Measurements from ENCODE around the gene RAB14.

RAB14 gene

DNA sequence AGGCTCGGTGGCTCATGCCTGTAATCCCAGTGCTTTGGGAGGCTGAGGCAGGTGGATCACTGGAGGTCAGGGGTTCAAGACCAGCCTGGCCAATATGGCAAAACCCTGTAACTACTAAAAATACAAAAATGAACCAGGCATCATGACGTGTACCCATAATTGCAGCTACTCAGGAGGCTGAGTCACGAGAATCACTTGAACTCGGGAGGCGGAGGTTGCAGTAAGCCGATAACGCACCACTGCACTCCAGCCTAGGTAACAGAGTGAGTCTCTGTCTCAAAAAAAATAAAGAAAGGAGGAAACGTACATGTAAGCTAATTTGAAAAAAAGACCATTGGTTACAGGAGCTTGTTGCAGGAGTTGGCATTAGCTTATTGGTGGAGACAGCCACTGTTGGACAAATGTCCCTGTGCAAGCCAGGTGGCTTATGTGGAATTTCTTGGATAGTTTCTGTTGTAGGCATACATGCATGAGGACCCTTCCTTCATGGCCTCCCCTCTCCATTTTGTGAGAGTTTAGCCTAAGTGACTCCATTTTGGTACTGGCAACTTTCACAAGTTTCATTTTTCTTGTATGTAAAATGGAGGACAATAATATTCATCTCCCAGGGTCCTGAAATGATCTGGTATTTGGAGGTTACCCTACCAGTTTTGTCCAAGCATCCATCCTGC lies 16.8 kb upstream of the RAB14 start:
- DNase-seq = no peak

DNA sequence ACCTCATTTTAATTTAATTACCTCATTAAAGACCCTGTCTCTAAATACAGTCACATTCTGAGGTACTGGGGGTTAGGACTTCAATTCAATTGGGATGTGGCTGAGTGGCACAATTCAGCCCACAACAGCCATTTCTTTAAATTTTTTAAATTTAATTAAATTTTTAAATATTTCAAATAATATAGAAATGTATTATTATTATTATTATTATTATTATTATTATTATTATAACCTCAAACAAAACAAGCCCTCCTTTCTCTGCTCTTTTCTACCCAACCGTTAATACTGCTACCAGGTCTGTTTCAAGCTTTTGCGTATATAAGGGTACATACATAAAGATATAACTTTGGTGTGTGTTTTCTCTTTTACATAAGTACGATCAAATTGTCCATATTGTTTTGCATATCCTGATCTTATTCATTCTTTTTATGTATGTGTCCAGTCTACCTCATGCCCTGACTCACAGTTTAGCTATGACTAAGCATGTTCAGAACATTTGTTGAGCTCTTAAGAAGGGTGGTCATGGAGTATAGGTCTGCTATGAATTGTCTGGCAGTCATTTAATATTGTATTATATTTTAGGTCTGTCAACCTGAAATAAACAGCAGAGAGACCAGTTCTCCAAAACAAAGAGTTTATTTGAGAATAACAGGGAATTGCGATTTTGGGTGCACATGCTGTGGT lies 16.1 kb upstream of the RAB14 start:
- no peak for DNase-seq

DNA sequence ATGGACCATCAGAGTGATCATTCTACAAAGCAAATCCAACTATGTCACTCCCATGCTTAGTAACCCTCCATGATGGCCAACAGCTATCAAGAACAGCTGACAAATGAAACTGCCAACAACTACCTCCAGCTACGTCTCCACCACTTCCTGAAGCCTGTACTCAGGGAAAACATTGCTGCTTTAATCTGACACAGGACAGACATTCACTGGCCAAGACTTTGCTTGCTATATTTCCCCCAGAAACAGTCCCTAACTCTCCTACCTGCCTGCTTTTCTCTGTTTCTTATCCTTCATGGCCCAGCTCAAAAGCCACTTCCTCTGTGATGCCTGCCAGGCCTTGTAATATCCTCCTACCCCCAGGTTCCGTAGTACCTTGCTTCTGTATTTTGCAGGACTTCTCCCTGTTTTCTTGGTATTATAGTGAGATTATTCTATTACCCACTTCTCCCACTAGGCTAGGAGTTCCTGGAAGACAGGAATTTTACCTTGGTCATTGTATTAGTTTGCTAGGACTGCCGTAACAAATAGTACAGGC lies 14.7 kb upstream of the RAB14 start:
- no peak for DNase-seq

DNA sequence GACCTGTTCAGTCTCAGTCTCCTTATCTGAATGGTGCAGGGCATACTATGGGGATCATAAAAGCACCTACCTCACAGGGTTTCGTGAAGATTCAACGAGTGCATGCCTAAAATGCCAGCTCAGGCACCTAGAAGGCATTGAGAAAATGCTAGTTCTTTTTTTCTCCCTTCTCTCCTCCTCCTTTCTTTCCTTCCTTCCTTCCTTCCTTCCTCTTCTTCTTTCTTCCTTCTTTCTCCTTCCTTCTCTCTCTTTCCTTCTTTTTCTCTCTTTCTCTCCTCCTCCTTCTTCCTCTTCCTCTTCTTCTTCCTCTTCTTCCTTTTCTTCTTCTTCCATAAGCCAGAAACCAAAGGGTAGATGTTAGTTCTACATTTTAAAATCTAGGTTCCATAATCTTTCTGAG lies 12.3 kb upstream of the RAB14 start:
- DNase-seq = no peak

DNA sequence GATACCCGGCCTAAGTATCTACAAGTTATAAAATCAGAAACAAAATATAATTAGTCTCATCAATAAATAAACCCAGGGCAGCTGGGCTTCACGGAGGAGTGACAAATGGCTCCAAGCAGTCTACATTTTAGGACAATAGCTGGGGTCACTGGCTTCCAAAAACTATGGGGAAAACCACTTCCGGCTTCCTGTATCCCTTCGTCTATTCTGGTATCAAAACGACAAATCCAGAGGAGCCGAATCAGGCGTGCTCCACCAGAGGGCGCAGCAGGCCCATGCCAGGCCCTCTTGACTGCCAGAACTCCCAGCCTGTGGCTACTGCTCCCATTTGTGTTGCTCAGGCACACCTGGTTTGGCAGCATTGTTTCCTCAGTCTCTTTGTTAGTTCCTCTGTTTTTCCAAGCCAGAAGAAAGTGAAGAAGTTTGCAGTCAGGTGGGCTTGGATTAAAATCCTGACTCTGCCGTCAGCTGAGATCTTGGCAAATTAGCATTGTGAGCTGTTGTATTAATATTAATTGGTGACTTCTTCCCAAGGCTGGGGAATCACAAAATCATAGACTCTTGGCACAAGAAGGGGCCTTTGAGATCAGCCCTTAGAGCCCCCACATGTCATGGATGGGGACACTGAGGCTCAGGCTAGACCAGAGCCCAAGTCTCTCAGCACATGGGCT lies 11.6 kb upstream of the RAB14 start:
- peak; percentile 87 to 91 for DNase-seq

DNA sequence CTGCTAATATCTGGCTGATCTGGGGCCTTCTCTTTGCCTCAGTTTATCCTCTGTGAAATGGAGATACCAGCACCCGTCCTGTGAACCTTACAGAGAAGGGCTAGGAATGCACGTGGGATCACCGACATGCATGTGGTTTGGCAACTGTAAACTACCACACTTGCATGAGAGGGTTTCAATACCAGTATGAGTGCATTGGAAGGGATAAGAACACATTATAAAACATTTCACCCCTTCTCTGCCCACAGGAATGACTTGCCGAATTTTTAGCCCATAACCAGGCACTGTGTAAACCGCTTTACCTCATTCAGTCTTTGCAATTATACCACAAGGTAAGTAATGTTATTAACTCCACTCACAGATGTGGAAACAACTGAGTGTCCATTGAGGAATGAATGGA lies 8.9 kb upstream of the RAB14 start:
- no peak for DNase-seq

DNA sequence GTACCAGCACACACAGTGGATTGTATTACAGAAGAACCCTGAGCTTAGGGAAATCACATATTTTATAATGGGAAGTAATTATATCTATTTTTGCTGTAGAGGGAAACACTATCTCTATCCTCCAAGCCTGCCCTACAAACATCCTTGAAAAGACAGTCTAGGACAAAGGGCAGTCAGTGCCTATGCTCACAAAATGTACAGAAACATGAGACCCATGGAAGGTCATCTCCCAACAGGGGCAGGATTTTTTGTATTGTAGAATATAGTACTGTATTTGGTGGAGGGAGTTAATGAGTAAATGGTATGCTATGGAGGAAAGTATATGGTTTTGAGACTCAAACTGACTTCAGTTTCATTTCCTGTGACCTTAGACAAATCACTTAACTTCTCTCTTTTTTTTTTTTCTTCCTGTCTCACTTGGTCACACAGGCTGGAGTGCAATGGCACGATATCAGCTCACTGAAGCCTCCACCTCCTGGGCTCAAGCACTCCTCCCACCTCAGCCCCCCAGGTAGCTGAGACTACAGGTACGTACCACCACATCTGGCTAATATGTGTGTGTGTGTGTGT lies 5.8 kb upstream of the RAB14 start:
- no peak for DNase-seq

DNA sequence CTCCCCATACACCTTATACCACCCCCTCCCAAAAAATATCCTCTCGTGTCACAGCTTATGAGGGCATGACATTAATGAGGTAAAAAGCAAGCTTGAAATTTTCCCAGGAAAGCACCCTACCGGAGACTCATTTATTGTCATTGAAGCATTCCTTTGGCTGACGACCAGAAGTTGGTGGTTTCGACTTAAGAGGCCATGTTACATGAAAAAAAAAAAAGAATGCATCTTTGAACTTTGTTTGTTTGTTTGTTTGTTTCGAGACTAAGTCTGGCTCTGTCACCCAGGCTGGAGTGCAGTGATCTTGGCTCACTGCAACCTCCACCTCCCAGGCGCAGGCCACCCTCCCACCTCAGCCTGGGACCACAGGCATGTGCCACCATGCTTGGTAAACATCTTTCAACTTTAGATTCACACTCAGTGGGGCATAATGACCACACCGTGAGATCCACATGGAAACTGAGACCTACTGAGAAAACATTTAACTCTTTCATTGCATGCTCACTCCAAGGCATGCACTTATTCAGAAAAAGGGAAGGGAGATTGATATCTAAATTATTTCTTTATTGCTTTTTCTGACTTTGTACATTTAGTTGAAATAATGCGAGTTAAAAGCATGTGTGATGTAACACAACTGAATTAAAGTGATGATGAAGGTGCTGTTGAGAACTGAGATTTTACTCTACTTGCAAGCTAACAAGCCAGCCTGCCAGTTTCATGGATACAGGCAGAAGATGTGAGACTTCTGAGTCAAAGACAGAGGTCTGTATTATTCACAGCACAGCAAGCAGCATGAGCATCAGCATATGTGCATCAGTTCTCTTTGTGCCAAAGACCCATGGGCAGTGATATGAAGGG lies 5.1 kb upstream of the RAB14 start:
- DNase-seq = no peak

DNA sequence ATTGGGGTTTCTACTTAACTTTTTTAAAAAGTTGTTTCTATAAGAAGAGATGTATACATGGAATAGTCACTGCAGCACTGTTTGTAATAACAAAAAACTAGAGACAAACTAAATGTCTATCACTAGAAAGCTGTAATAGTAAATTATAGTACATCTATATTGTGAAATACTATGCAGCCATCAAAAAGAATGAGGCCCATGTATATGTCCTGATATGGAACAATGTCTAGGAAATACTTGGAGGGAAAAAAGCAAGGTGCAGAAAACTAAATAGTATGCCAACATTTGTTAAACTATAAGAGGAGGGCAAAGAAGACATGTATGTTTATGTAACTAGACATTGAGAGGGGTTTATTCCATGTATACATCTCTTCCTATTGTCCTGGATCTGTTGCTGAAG lies 2.9 kb upstream of the RAB14 start:
- no peak for DNase-seq

DNA sequence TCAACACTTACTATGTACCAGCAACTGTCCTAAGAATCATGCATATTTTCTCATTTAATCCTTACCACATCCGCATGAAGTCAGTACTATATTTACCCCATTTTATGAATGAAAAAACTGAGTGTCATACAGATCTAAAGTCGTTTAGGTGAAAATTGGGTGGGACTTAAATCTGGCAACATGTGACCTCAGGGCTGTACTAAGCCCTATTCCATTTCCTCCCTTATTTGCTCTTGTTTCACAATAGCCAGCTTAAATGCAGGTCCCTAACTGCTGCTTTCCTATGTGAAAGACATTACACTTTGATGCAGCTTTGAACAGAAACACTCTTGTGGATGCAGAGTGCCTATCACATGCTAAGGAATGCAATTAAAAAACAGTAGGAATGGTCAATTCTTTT lies 2.5 kb upstream of the RAB14 start:
- no peak for DNase-seq

DNA sequence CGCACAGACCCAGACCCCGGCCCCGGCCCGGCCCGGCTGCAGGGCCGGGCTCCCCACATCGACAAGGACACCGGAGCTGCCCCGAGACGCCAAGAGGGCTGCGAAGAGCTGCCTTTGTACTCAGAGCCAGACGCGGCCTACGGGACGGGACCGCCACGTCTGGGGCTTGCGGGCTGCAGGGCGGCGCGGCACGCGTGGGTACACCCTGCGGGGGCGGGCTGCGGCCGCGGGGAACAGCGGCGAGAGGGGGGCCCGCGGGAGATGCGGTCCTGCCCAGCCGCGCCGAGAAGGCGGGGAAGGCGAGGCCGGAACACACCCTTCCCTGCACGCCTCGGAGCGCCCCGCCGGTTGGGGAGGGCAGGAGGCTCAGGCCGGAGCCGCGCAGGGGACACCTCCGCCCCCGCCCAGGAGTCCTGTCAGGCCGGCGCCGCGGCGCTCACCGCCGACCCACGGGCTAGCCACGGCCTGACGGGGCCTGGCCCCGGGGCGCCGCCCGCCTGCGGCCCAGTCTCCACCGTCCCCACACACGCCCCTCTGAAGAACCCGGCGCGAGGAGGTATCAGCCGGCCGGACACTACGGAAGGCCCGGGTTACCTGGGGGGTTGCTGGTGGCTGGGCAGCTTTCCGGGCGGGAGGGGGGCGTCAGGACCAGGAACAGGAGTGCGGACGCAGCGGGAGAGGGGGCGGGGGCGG lies 478 bp downstream of the RAB14 start:
- DNase-seq = peak; percentile 19 to 48

DNA sequence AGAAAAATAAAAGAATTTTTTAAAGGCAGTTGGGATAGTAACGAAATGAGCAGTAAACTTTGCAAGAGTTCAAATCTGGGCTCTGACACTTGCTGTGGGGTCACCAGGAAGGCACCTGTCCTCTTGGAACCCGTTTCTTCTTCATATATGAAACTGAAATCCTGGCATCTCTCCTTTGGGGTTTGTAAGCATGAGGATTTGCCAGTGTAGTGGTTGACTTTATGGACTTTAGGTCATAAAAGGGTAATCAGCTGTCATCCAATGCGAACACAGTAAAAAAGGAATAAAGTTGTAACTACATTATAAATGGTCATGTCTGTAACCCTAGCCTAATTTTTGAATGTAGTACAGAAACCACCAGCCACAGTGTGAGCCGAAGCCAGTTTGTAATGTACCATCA lies 1.3 kb downstream of the RAB14 start:
- DNase-seq = no peak

DNA sequence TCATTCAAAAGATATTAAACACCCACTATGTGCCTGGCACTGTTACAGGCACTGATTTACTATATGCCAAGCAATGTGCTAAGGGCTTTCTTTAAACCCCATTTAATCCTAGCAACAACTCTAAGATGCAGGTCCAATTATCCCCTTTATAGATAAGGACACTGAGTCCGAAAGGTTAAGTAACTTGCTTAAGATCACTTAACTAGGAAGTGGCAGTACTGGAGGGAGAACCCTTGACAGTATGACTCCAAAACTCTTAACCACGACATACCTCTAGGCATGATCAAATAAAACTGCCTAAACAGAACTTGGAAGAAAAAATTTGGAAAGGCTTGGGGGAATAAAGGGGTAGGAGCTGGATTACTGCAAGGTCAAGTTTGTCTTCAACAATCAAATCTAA lies 1.7 kb downstream of the RAB14 start:
- no peak for DNase-seq

DNA sequence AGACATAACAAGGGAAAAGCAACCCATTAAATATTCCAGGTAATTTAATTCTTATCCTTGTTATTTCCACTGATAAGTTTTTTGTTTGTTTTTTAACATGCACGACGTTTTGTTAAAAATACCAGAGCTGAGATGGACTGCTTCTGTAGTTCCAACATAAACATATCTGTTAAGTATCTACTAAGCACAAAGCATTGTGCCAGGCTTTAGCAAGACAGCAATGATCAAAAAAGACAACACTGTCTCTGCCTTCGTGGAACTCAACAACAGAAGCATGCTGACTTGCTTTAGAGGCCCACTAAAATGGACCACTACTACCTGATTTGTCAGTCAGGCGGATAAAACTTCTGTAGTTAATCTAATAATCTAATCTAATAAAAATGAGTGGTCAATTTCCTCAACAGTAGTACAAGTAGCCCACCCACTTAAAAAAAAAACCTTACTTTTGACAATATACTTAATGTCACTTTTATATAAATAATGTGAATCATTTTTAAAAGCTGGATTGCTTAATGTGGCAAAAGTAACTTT lies 3.1 kb downstream of the RAB14 start:
- no peak for DNase-seq

DNA sequence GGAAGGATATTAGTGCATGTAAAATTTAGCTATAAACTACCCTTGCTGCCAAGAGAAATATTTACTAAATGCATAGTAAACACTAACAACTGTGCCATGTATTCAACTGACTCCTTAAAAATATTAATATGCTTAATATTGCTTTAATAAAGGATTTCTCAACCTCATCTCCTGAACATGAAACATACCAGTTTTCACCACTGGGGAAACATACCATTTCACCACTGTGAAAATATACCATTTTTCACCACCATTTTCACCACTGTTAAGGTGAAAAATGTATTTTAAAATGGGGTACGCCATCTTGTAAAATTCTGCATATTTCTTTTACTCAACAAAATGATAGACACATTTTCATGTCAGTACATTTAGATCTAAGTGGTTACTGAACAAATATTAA lies 4.5 kb downstream of the RAB14 start:
- DNase-seq = no peak

DNA sequence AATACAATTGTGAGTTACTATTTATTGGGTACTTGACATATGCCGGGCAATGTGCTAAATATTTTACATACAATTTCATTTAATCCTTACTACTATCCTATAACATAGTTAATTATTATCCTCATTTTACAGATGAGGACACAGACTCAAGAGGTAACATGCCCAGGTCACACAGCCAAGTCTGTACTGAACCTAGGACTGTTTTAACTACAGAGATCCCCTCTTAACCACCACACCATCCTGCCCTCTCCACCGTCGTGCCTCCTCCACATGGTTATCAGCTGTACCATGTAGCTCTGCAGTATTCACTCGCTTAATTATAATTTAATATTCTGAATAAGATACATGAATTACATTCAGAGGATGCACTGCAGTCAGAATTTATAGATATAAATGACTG lies 5.3 kb downstream of the RAB14 start:
- no peak for DNase-seq

DNA sequence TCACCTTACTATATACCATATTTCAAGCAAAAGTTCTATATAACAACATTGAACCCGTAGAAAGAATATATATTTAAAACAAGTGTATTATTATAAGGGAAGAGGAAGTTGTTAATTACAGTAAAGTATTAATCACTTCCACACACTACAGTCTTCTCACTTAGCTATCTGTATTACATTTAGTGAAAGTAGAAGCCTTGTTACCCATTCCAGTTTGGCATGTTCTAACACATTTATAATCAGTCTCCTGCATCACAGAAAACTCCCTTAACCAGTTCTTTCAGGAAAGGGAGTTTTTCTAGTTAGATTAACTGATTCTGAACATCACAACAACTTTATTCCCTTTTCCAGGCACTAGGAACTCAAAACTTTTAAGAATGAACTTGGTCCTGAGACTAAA lies 6.9 kb downstream of the RAB14 start:
- no peak for DNase-seq

DNA sequence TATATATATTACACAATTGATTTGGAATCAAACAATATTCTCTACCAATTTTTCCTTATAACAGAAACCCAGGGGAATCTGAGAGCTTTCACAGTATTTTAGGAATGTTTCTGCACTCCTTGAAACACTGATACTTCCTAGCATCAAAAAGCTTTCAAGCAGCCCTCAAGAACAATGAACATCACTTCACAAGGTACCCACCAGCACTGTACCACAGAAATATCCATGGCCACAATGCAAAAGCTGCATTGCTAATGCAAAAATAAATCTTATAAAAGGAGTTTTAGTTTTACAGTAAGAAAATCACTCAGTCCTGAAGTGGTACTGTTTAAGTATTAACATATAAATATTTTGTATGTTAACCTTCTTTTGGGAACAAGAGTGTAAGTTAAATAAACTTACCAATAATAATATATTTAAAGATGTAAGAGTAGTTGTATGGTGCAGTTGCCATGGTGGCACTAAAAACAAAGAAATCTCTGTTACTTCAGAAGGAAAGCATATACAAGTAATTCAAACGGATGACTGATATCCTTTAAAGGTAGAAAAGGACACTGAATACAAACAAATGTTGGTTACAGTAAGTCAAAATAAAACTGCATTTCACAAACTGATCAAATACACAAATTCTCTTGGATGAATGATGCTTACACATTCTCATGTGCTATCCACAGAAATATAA lies 8.6 kb downstream of the RAB14 start:
- DNase-seq = no peak

DNA sequence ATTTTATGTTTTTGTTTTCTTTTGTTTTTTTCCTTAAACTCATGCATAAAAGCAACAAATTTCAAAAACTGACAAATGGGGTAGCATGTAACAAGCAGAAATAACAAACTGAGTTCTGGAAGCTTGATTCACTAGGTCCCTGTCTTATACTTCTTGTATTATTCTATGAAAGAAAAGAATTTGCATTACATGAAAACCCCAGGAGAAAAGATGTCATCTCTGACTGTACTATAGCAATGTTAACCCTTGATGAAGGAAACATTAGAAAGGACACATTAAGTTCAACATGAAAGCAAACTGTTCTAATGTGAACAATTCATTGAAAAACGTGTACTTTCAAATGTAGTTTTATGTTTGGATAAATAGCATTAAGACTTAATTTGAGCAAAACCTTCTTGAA lies 9.2 kb downstream of the RAB14 start:
- DNase-seq = no peak

DNA sequence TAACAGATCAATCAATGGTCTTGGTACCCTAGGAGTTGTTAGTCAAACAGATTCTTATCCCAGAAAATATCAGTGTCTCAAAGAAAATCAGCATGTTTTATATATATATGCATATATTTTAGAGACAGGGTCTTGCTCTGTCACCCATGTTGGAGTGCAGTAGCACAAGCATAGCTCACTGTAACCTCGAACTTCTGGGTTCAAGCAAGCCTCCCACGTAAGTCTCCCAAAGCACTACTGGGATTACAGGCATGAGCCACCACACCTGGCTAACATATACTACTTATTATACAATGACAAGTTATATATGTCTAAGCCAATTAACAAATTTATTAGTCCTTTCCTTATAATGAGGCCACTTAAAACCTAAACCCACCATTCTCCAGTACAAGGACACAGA lies 10.4 kb downstream of the RAB14 start:
- DNase-seq = no peak

DNA sequence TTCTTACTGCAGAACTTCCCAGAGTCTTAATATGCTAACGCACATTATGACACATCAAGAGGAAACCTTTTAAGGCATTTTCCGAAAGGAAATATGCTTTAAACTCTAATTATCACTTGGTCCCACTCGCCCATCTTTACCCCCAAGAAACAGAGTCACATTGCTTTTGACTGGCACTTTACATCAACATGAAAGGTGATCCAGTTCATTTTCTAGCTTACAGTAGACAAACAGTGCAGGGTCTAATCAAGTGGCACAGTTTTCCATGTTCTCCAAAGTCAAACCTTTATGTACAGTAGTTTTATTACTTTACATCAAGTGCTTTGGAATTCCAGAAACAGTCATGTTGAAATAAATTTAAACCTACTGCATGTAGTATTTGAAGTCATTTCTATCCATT lies 12.0 kb downstream of the RAB14 start:
- DNase-seq = no peak
